Prostate gland (tissue), 2 donors: ENCODE measurements around the gene EDRF1. TPM values are rescaled to one million over a fixed set of nuclear protein-coding genes. Genes with fewer than 3 reads are reported as not detected.

ENCODE experiments used
- DNase-seq: peaks from one replicate; pipeline ENCODE4 v3.0.0-alpha.2; 2019; ENCODE audit warnings: low spot score
- H3K27ac ChIP-seq, 2 donors: fragments of 200-600 bp; sonication (generic); 2 replicates each; pipeline ENCODE4 v1.5.1; 2017 to 2019
- H3K27me3 ChIP-seq: fragments of 200-600 bp; sonication (generic); replicated peaks from 2 replicates; pipeline ENCODE4 v1.5.1; 2019; ENCODE audit not compliant: insufficient read depth
- H3K36me3 ChIP-seq, 2 donors: fragments of 200-600 bp; sonication (generic); 1 replicate in 1 of 2; 2 replicates in 1 of 2; pipeline versions ENCODE4 v1.5.1 to v1.8.1; 2017 to 2019
- H3K4me1 ChIP-seq: fragments of 200-600 bp; sonication (generic); replicated peaks from 2 replicates; pipeline ENCODE4 v1.5.1; 2019
- H3K4me3 ChIP-seq, 2 donors: fragments of 200-600 bp; sonication (generic); 2 replicates each; pipeline ENCODE4 v1.5.1; 2017 to 2019
- H3K9me3 ChIP-seq: fragments of 200-600 bp; sonication (generic); 2 replicates; pipeline ENCODE4 v1.5.1; 2017
- CTCF ChIP-seq, 4 experiments: fragments of 200-600 bp in 2 of 4; fragments of 450-650 bp in 2 of 4; sonication (generic) in 2 of 4; IDR thresholded peaks; 1 replicate in 3 of 4; 2 replicates in 1 of 4; pipeline ENCODE4 v1.5.1; 2016 to 2019; ENCODE audit warnings: antibody characterized with exemption in 4 of 4, mild to moderate bottlenecking in 2 of 4, moderate library complexity in 2 of 4
- POLR2A ChIP-seq: fragments of 450-650 bp; IDR thresholded peaks from one replicate; pipeline ENCODE4 v1.6.1; 2016; ENCODE audit warnings: antibody characterized with exemption, mild to moderate bottlenecking
- POLR2AphosphoS5 ChIP-seq: sonication (generic); formaldehyde crosslinking; IDR thresholded peaks from one replicate; pipeline ENCODE4 v1.6.1; 2017; ENCODE audit warnings: antibody characterized with exemption
- WGBS: methylation state at CpG from one replicate; pipeline ENCODE4 v1.1.5; 2018; 5-methylcytosine and 5-hydroxymethylcytosine counted together
- intact Hi-C: fragments of 100-400 bp; cut with DNase I; formaldehyde crosslinking; loops from one replicate; pipeline ENCODE4 v1.14.2; 2022
- total RNA-seq, 2 donors: library from RNA; depleted of rRNA; stranded (reverse); fragments of >200 nt; gene quantifications; one replicate each; pipeline ENCODE4 v1.1.0, GENCODE V29; 2016

The EDRF1 gene
- total RNA-seq, 2 donors from 2014 or later: 18.9 to 49.6 TPM

GRCh38 chr10:125772112-125772863 lies 52.8 kb downstream of the EDRF1 start:
- 94% methylated on average over 28 of the region's 28 CpGs for WGBS
- no peak for DNase-seq
- no peaks in the 10 kb centered on the region for H3K9me3 ChIP-seq
- no peak overlapping the region for H3K4me3 ChIP-seq
- H3K4me1 ChIP-seq: no peaks in the 10 kb centered on the region
- H3K27ac ChIP-seq: no peak overlapping the region
- no peaks in the 10 kb centered on the region for H3K27me3 ChIP-seq
- H3K36me3 ChIP-seq: no peaks in the 10 kb centered on the region
- intact Hi-C loops: no loop called here
- TF ChIP-seq POLR2A: no peak
- TF ChIP-seq POLR2AphosphoS5: no peak
- TF ChIP-seq CTCF (IDR thresholded peaks at IDR 0.05): no peak

- no peaks in the 10 kb centered on the region for H3K27me3 ChIP-seq
- no peaks in the 10 kb centered on the region for H3K36me3 ChIP-seq
- no peak overlapping the region for H3K27ac ChIP-seq
- intact Hi-C loops: no loop called here
- DNase-seq: no peak
- 92% methylated on average over 11 of the region's 11 CpGs for WGBS
- H3K4me1 ChIP-seq: no peaks in the 10 kb centered on the region
- H3K4me3 ChIP-seq: no peak overlapping the region
- H3K9me3 ChIP-seq: no peaks in the 10 kb centered on the region
- TF ChIP-seq POLR2A (no peak), POLR2AphosphoS5 (no peak), CTCF (IDR thresholded peaks at IDR 0.05) (no peak)
Observed at GRCh38 chr10:125772864-125773180, 53.3 kb downstream of the EDRF1 start.

GRCh38 chr10:125773687-125774543 lies 54.4 kb downstream of the EDRF1 start:
- intact Hi-C loops: no loop called here
- H3K27ac ChIP-seq: no peak overlapping the region
- no peaks in the 10 kb centered on the region for H3K27me3 ChIP-seq
- H3K36me3 ChIP-seq: no peaks in the 10 kb centered on the region
- H3K4me3 ChIP-seq: no peak overlapping the region
- H3K4me1 ChIP-seq: no peaks in the 10 kb centered on the region
- H3K9me3 ChIP-seq: no peaks in the 10 kb centered on the region
- DNase-seq: no peak
- 76% methylated on average over 32 of the region's 75 CpGs for WGBS
- TF ChIP-seq CTCF (IDR thresholded peaks at IDR 0.05) (no peak), POLR2AphosphoS5 (no peak), POLR2A (no peak)

- TF ChIP-seq POLR2A (no peak), POLR2AphosphoS5 (no peak), CTCF (IDR thresholded peaks at IDR 0.05) (no peak)
- no peak for DNase-seq
- H3K27me3 ChIP-seq: no peaks in the 10 kb centered on the region
- no peak overlapping the region for H3K27ac ChIP-seq
- WGBS: 93% methylated on average over 32 of the region's 32 CpGs
- H3K36me3 ChIP-seq: no peaks in the 10 kb centered on the region
- no peaks in the 10 kb centered on the region for H3K4me1 ChIP-seq
- intact Hi-C loops: no loop called here
- no peak overlapping the region for H3K4me3 ChIP-seq
- no peaks in the 10 kb centered on the region for H3K9me3 ChIP-seq
Observed at GRCh38 chr10:125774581-125775191, 55.2 kb downstream of the EDRF1 start.
